Measurements from ENCODE around the gene FAM234B.

GRCh38 chr12:13075118-13075480 lies 30.9 kb downstream of the FAM234B start:
- TF ChIP-seq CREB1 (CRISPR knock-in tag; IDR thresholded peaks at IDR 0.05; ENCODE audit: low read depth) (no peak), CTCF (conservative IDR thresholded peaks at IDR 0.05; ENCODE audit: low read depth in 2 of 2) (no peak), JUNB (IDR thresholded peaks at IDR 0.05; ENCODE audit: unreplicated experiment) (no peak), EZH2phosphoT487 (IDR thresholded peaks at IDR 0.05; ENCODE audit: unreplicated experiment) (no peak), EZH2 (IDR thresholded peaks at IDR 0.05; ENCODE audit: low read depth, unreplicated experiment) (no peak)

Measured in GM23338 (cell line).